ENCODE measurements around the gene PPM1L. TPM values are rescaled to one million over a fixed set of nuclear protein-coding genes. Genes with fewer than 3 reads are reported as not detected.

Gene PPM1L
- total RNA-seq, 1 experiment from 2014 or later, result 7.3 TPM

- Histone ChIP-seq H2BK20ac (ENCODE audit: low read depth, low read length, poor library complexity, severe bottlenecking) (no peak overlapping the region), H3K23me2 (ENCODE audit: insufficient read length, low read depth, low read length, poor library complexity, severe bottlenecking) (no peaks in the 10 kb centered on the region), H2BK120ac (ENCODE audit: low read depth, low read length, poor library complexity, severe bottlenecking) (no peak overlapping the region), H3K9me3 (ENCODE audit: control insufficient read depth, low read depth, low read length) (no peaks in the 10 kb centered on the region), H4K5ac (ENCODE audit: insufficient read length, low read depth, low read length) (no peak overlapping the region), H3K79me2 (ENCODE audit: insufficient read depth, low read length) (no peaks in the 10 kb centered on the region), H3K23ac (ENCODE audit: insufficient read length, low read depth, low read length) (no peak overlapping the region), H3K9ac (ENCODE audit: extremely low read depth, insufficient read length, low read length) (no peak overlapping the region), H3K4me2 (ENCODE audit: insufficient read depth, insufficient read length, low read length) (no peak overlapping the region), H4K20me1 (ENCODE audit: control insufficient read depth, insufficient read depth, insufficient read length) (no peaks in the 10 kb centered on the region), H2AFZ (ENCODE audit: low read length) (no peak overlapping the region), H3K18ac (ENCODE audit: insufficient read length, low read depth, low read length) (no peak overlapping the region), H4K91ac (ENCODE audit: insufficient read length, low read depth, low read length) (no peak overlapping the region), H2AK5ac (ENCODE audit: insufficient read length, low read length) (no peak overlapping the region), H3K14ac (ENCODE audit: insufficient read depth, low read length) (no peak overlapping the region), H3K27me3 (ENCODE audit: insufficient read depth, low read length) (no peaks in the 10 kb centered on the region), H3T11ph (ENCODE audit: low read length) (no peak overlapping the region), H3K27ac (ENCODE audit: insufficient read length, low read depth, low read length) (no peak overlapping the region), H2BK12ac (ENCODE audit: insufficient read length, low read depth, low read length) (no peak overlapping the region), H2BK5ac (ENCODE audit: insufficient read length, low read length) (no peak overlapping the region), H3K79me1 (ENCODE audit: insufficient read depth, low read depth, low read length, poor library complexity, severe bottlenecking) (no peaks in the 10 kb centered on the region), H3K4me1 (ENCODE audit: insufficient read depth, low read length) (no peaks in the 10 kb centered on the region), H3K56ac (ENCODE audit: insufficient read length, low read depth, low read length) (no peak overlapping the region), H3K4ac (ENCODE audit: low read depth, low read length) (no peak overlapping the region), H2BK15ac (ENCODE audit: low read depth, low read length) (no peak overlapping the region), H4K8ac (replicated peaks; ENCODE audit: insufficient read length, low read depth, low read length) (no peak overlapping the region)
- no peak for TF ChIP-seq CTCF (conservative IDR thresholded peaks at IDR 0.05)
- WGBS (ENCODE audit: extremely low coverage, insufficient read length, low lambda C conversion rate), result no CpG with 5 or more reads among the region's 2 CpGs
- Mint-ChIP-seq H3K27me3 (ENCODE audit: low read depth) (no peaks in the 10 kb centered on the region), H3K9me3 (peaks cover 0 to 2% of the 10 kb centered on the region in 2 experiments; a peak in 3 of 5 replicates), H3K27ac (no peak overlapping the region), H3K4me3 (no peak overlapping the region), H3K4me1 (peaks cover 15 to 18% of the 10 kb centered on the region in 2 experiments), H3K36me3 (ENCODE audit: insufficient read depth in 1 of 3, low read depth in 3 of 3) (peaks cover 3 to 6% (median 5%) of the 10 kb centered on the region in 3 experiments; a peak in 5 of 7 replicates)
- no peak for DNase-seq
Observed at GRCh38 chr3:160852856-160853255, 96.8 kb downstream of the PPM1L start.
